ENCODE results near the gene BMPR1B. TPM values are rescaled to one million over a fixed set of nuclear protein-coding genes. Genes with fewer than 3 reads are reported as not detected.

The BMPR1B gene
- total RNA-seq, 2 experiments from 2014 or later: not detected

- CTCF ChIA-PET: no interaction called here
- H3K9me3 Mint-ChIP-seq (ENCODE audit: low read depth): no peaks in the 10 kb centered on the region
These were observed 182.2 kb downstream of the BMPR1B start for GRCh38 chr4:94939791-94940519.

GRCh38 chr4:94940520-94940908 lies 182.8 kb downstream of the BMPR1B start:
- peaks cover 2% of the 10 kb centered on the region for H3K27me3 Mint-ChIP-seq
- H3K27ac Mint-ChIP-seq: no peak overlapping the region
- CTCF ChIA-PET: no interaction called here
- DNase-seq (no peak), ATAC-seq (no peak)
- no peaks in the 10 kb centered on the region for H3K36me3 Mint-ChIP-seq
- no peak overlapping the region for H3K4me3 Mint-ChIP-seq
- no peaks in the 10 kb centered on the region for H3K9me3 Mint-ChIP-seq (ENCODE audit: low read depth)
- H3K4me1 Mint-ChIP-seq: no peaks in the 10 kb centered on the region

More at GRCh38 chr4:94939791-94940519, 182.2 kb downstream of the BMPR1B start:
- Mint-ChIP-seq H3K27me3 (peaks cover 2% of the 10 kb centered on the region), H3K4me1 (no peaks in the 10 kb centered on the region), H3K36me3 (no peaks in the 10 kb centered on the region), H3K27ac (no peak overlapping the region), H3K4me3 (no peak overlapping the region)
- no peak for ATAC-seq
- no peak for DNase-seq

GRCh38 chr4:94941706-94942105 lies 184.0 kb downstream of the BMPR1B start:
- H3K9me3 Mint-ChIP-seq (ENCODE audit: low read depth): no peaks in the 10 kb centered on the region
- H3K36me3 Mint-ChIP-seq: no peaks in the 10 kb centered on the region
- peaks cover 2% of the 10 kb centered on the region for H3K27me3 Mint-ChIP-seq
- H3K4me3 Mint-ChIP-seq: no peak overlapping the region
- CTCF ChIA-PET: no interaction called here
- DNase-seq (no peak), ATAC-seq (no peak)
- no peaks in the 10 kb centered on the region for H3K4me1 Mint-ChIP-seq
- no peak overlapping the region for H3K27ac Mint-ChIP-seq

GRCh38 chr4:94944726-94945125 lies 187.0 kb downstream of the BMPR1B start:
- H3K36me3 Mint-ChIP-seq: no peaks in the 10 kb centered on the region
- H3K27ac Mint-ChIP-seq: no peak overlapping the region
- DNase-seq (no peak), ATAC-seq (no peak)
- no peak overlapping the region for H3K4me3 Mint-ChIP-seq
- CTCF ChIA-PET: no interaction called here
- H3K27me3 Mint-ChIP-seq: no peaks in the 10 kb centered on the region
- no peaks in the 10 kb centered on the region for H3K9me3 Mint-ChIP-seq (ENCODE audit: low read depth)
- H3K4me1 Mint-ChIP-seq: no peaks in the 10 kb centered on the region

- H3K4me1 Mint-ChIP-seq: no peaks in the 10 kb centered on the region
- H3K27ac Mint-ChIP-seq: no peak overlapping the region
- no peaks in the 10 kb centered on the region for H3K27me3 Mint-ChIP-seq
- H3K36me3 Mint-ChIP-seq: no peaks in the 10 kb centered on the region
- no peaks in the 10 kb centered on the region for H3K9me3 Mint-ChIP-seq (ENCODE audit: low read depth)
- CTCF ChIA-PET: no interaction called here
- DNase-seq (no peak), ATAC-seq (no peak)
- H3K4me3 Mint-ChIP-seq: no peak overlapping the region
These were observed 189.9 kb downstream of the BMPR1B start for GRCh38 chr4:94947681-94948108.

GRCh38 chr4:94954251-94954650 lies 196.5 kb downstream of the BMPR1B start:
- Mint-ChIP-seq H3K27me3 (no peaks in the 10 kb centered on the region), H3K27ac (no peak overlapping the region)
- ATAC-seq: no peak

GRCh38 chr4:94957030-94957429 lies 199.3 kb downstream of the BMPR1B start:
- CTCF ChIA-PET: no interaction called here
- Mint-ChIP-seq H3K27ac (no peak overlapping the region), H3K27me3 (no peaks in the 10 kb centered on the region), H3K4me3 (no peak overlapping the region), H3K36me3 (no peaks in the 10 kb centered on the region), H3K4me1 (no peaks in the 10 kb centered on the region), H3K9me3 (ENCODE audit: low read depth) (no peaks in the 10 kb centered on the region)
- ATAC-seq (no peak), DNase-seq (no peak)

More at GRCh38 chr4:94954251-94954650, 196.5 kb downstream of the BMPR1B start:
- no peaks in the 10 kb centered on the region for H3K4me1 Mint-ChIP-seq
- H3K36me3 Mint-ChIP-seq: no peaks in the 10 kb centered on the region
- no peak overlapping the region for H3K4me3 Mint-ChIP-seq
- DNase-seq: no peak
- H3K9me3 Mint-ChIP-seq (ENCODE audit: low read depth): no peaks in the 10 kb centered on the region
- CTCF ChIA-PET: no interaction called here

GRCh38 chr4:94959307-94959706 lies 201.6 kb downstream of the BMPR1B start:
- Mint-ChIP-seq H3K4me3 (no peak overlapping the region), H3K27me3 (no peaks in the 10 kb centered on the region), H3K4me1 (no peaks in the 10 kb centered on the region), H3K36me3 (no peaks in the 10 kb centered on the region), H3K27ac (no peak overlapping the region), H3K9me3 (ENCODE audit: low read depth) (no peaks in the 10 kb centered on the region)
- CTCF ChIA-PET: no interaction called here
- no peak for ATAC-seq
- DNase-seq: no peak

GRCh38 chr4:94960708-94961107 lies 203.0 kb downstream of the BMPR1B start:
- ATAC-seq (no peak), DNase-seq (no peak)
- Mint-ChIP-seq H3K27ac (no peak overlapping the region), H3K4me3 (no peak overlapping the region), H3K4me1 (no peaks in the 10 kb centered on the region), H3K36me3 (no peaks in the 10 kb centered on the region), H3K9me3 (ENCODE audit: low read depth) (no peaks in the 10 kb centered on the region), H3K27me3 (no peaks in the 10 kb centered on the region)
- CTCF ChIA-PET: no interaction called here

- Mint-ChIP-seq H3K4me3 (no peak overlapping the region), H3K36me3 (no peaks in the 10 kb centered on the region), H3K4me1 (no peaks in the 10 kb centered on the region), H3K27ac (no peak overlapping the region), H3K27me3 (no peaks in the 10 kb centered on the region), H3K9me3 (ENCODE audit: low read depth) (no peaks in the 10 kb centered on the region)
- ATAC-seq (no peak), DNase-seq (no peak)
- CTCF ChIA-PET: no interaction called here
These were observed 203.7 kb downstream of the BMPR1B start for GRCh38 chr4:94961420-94961819.

GRCh38 chr4:94962484-94962883 lies 204.7 kb downstream of the BMPR1B start:
- DNase-seq: no peak
- Mint-ChIP-seq H3K27me3 (no peaks in the 10 kb centered on the region), H3K27ac (no peak overlapping the region), H3K9me3 (ENCODE audit: low read depth) (no peaks in the 10 kb centered on the region), H3K36me3 (no peaks in the 10 kb centered on the region), H3K4me3 (no peak overlapping the region), H3K4me1 (no peaks in the 10 kb centered on the region)
- CTCF ChIA-PET: no interaction called here
- no peak for ATAC-seq

GRCh38 chr4:94965852-94966251 lies 208.1 kb downstream of the BMPR1B start:
- no peaks in the 10 kb centered on the region for H3K4me1 Mint-ChIP-seq
- no peak overlapping the region for H3K4me3 Mint-ChIP-seq
- H3K36me3 Mint-ChIP-seq: no peaks in the 10 kb centered on the region
- H3K27ac Mint-ChIP-seq: no peak overlapping the region
- H3K27me3 Mint-ChIP-seq: no peaks in the 10 kb centered on the region
- no peaks in the 10 kb centered on the region for H3K9me3 Mint-ChIP-seq (ENCODE audit: low read depth)
- DNase-seq: no peak
- CTCF ChIA-PET: no interaction called here
- ATAC-seq: no peak

- no peaks in the 10 kb centered on the region for H3K4me1 Mint-ChIP-seq
- H3K9me3 Mint-ChIP-seq (ENCODE audit: low read depth): no peaks in the 10 kb centered on the region
- CTCF ChIA-PET: no interaction called here
- no peaks in the 10 kb centered on the region for H3K27me3 Mint-ChIP-seq
- H3K36me3 Mint-ChIP-seq: no peaks in the 10 kb centered on the region
- ATAC-seq (no peak), DNase-seq (no peak)
- no peak overlapping the region for H3K27ac Mint-ChIP-seq
- no peak overlapping the region for H3K4me3 Mint-ChIP-seq
These were observed 210.7 kb downstream of the BMPR1B start for GRCh38 chr4:94968493-94968892.

GRCh38 chr4:94970650-94971049 lies 212.9 kb downstream of the BMPR1B start:
- ATAC-seq (no peak), DNase-seq (no peak)
- no peaks in the 10 kb centered on the region for H3K36me3 Mint-ChIP-seq
- CTCF ChIA-PET: no interaction called here
- no peak overlapping the region for H3K4me3 Mint-ChIP-seq
- no peaks in the 10 kb centered on the region for H3K27me3 Mint-ChIP-seq
- no peaks in the 10 kb centered on the region for H3K9me3 Mint-ChIP-seq (ENCODE audit: low read depth)
- H3K27ac Mint-ChIP-seq: no peak overlapping the region
- H3K4me1 Mint-ChIP-seq: no peaks in the 10 kb centered on the region

GRCh38 chr4:94974773-94975172 lies 217.0 kb downstream of the BMPR1B start:
- Mint-ChIP-seq H3K9me3 (ENCODE audit: low read depth) (no peaks in the 10 kb centered on the region), H3K27ac (no peak overlapping the region), H3K4me3 (no peak overlapping the region), H3K27me3 (no peaks in the 10 kb centered on the region), H3K36me3 (no peaks in the 10 kb centered on the region), H3K4me1 (no peaks in the 10 kb centered on the region)
- ATAC-seq (no peak), DNase-seq (no peak)
- CTCF ChIA-PET: no interaction called here
